HCT116 (cell line): ENCODE results near the gene INSIG2. TPM values are rescaled to one million over a fixed set of nuclear protein-coding genes. Genes with fewer than 3 reads are reported as not detected.

Experiments
- ATAC-seq: fragments of 200-7000 bp; cut with Tn5 transposase; 2 replicates; pipeline ENCODE4 v1.9.1; 2020; ENCODE audit warnings: mild to moderate bottlenecking, moderate library complexity
- BruUV-seq: library from RNA; stranded (reverse); fragments of 400-500 nt; replicated peaks from 2 replicates; lab custom pipeline; 2021; lab: Mats Ljungman, UMichigan
- CTCF ChIA-PET: fragments of 300-600 bp; sonication (Branson Sonifier 250); formaldehyde crosslinking; loops from one replicate; lab custom pipeline; 2021; ENCODE audit warnings: antibody characterized with exemption; lab: Charles Lee
- POLR2A ChIA-PET: fragments of 300-600, 350-600 bp; sonication (Branson Sonifier 250); formaldehyde crosslinking; loops from one replicate; lab custom pipeline; 2021; ENCODE audit warnings: antibody characterized with exemption; lab: Charles Lee
- RAD21 ChIA-PET, 2 experiments: fragments of 300-600 bp; sonication (Branson Sonifier 250); formaldehyde crosslinking; loops; one replicate each; lab custom pipeline; 2023; ENCODE audit warnings: low total read pairs in 2 of 2; ENCODE audit not compliant: uncharacterized antibody in 2 of 2, unreplicated experiment in 2 of 2, low non-redundant PET in 1 of 2; lab: Charles Lee
- DNase-seq: peaks from one replicate; pipeline ENCODE4 v3.0.0-alpha.2; 2010; ENCODE audit warnings: low read depth, low spot score
- H2AFZ ChIP-seq: fragments of 200-600 bp; shearing (Covaris generic), sonication (generic); 2 replicates; pipeline ENCODE4 v1.6.1; 2017; ENCODE audit warnings: low read depth, mixed run types, mixed read lengths, antibody characterized with exemption, low read length; ENCODE audit not compliant: poor library complexity, severe bottlenecking
- H3K27ac ChIP-seq: 2 replicates; pipeline ENCODE4 v1.5.1; 2012; ENCODE audit warnings: low read depth, low read length
- H3K27me3 ChIP-seq: fragments of 200-600 bp; sonication (generic); 2 replicates; pipeline ENCODE4 v1.6.1; 2016; ENCODE audit warnings: mixed run types, low read length, mixed read lengths; ENCODE audit not compliant: insufficient read depth
- H3K36me3 ChIP-seq, 2 experiments: fragments of 200-500 bp in 1 of 2; fragments of 200-600 bp in 1 of 2; sonication (Bioruptor generic) in 1 of 2; sonication (generic) in 1 of 2; 2 replicates each; pipeline versions ENCODE4 v1.5.1 to v1.6.1; 2014 to 2016; ENCODE audit warnings: low read length in 2 of 2, inconsistent platforms in 1 of 2, mixed read lengths in 1 of 2, mixed run types in 1 of 2; ENCODE audit not compliant: insufficient read depth in 2 of 2, control insufficient read depth in 1 of 2
- H3K4me1 ChIP-seq, 2 experiments: fragments of 200-600 bp in 1 of 2; sonication (generic) in 1 of 2; 2 replicates each; pipeline versions ENCODE4 v1.5.1 to v1.6.1; 2012 to 2017; ENCODE audit warnings: low read length in 2 of 2, inconsistent platforms in 1 of 2, mild to moderate bottlenecking in 1 of 2, mixed read lengths in 1 of 2, mixed run types in 1 of 2, moderate library complexity in 1 of 2; ENCODE audit not compliant: insufficient read depth in 2 of 2, control insufficient read depth in 1 of 2
- H3K4me2 ChIP-seq: fragments of 200-600 bp; sonication (generic); 2 replicates; pipeline ENCODE4 v1.6.1; 2017; ENCODE audit warnings: mixed run types, low read length, mixed read lengths
- H3K4me3 ChIP-seq, 2 experiments: fragments of 200-600 bp in 1 of 2; sonication (generic) in 1 of 2; replicated peaks in 1 of 2; 2 replicates each; pipeline ENCODE4 v1.5.1; 2011 to 2016; ENCODE audit warnings: low read length in 2 of 2, control low read depth in 1 of 2, low read depth in 1 of 2, mild to moderate bottlenecking in 1 of 2, mixed read lengths in 1 of 2, mixed run types in 1 of 2
- H3K79me2 ChIP-seq: fragments of 200-600 bp; sonication (generic); 2 replicates; pipeline ENCODE4 v1.6.1; 2017; ENCODE audit warnings: mild to moderate bottlenecking, mixed run types, low read length, moderate library complexity, mixed read lengths; ENCODE audit not compliant: insufficient read depth
- H3K9ac ChIP-seq: fragments of 200-600 bp; sonication (generic); 2 replicates; pipeline ENCODE4 v1.6.1; 2016; ENCODE audit warnings: low read length, mixed read lengths
- H3K9me2 ChIP-seq: fragments of 200-600 bp; sonication (generic), shearing (Covaris generic); 2 replicates; pipeline ENCODE4 v1.6.1; 2017; ENCODE audit warnings: mixed run types, mild to moderate bottlenecking, moderate library complexity; ENCODE audit not compliant: insufficient read depth
- H3K9me3 ChIP-seq, 2 experiments: fragments of 200-500 bp in 1 of 2; fragments of 200-600 bp in 1 of 2; sonication (Bioruptor generic) in 1 of 2; sonication (generic) in 1 of 2; 2 replicates each; pipeline ENCODE4 v1.6.1; 2014 to 2017; ENCODE audit warnings: low read length in 2 of 2, mixed read lengths in 2 of 2, inconsistent platforms in 1 of 2, low read depth in 1 of 2, mild to moderate bottlenecking in 1 of 2, mixed run types in 1 of 2, moderate library complexity in 1 of 2; ENCODE audit not compliant: control insufficient read depth in 1 of 2, insufficient read depth in 1 of 2
- H4K20me1 ChIP-seq: fragments of 200-600 bp; sonication (generic), shearing (Covaris generic); 2 replicates; pipeline ENCODE4 v1.6.1; 2017; ENCODE audit warnings: mixed run types, mild to moderate bottlenecking, moderate library complexity; ENCODE audit not compliant: insufficient read depth
- CEBPB ChIP-seq: IDR thresholded peaks from 2 replicates; pipeline ENCODE4 v1.6.1; 2012; ENCODE audit warnings: low read depth
- CTCF ChIP-seq, 3 experiments: fragments of 200-600 bp in 1 of 3; sonication (generic) in 1 of 3; IDR thresholded peaks in 2 of 3; conservative IDR thresholded peaks in 1 of 3; 2 replicates each; pipeline ENCODE4 v1.5.1; 2012 to 2017; ENCODE audit warnings: low read depth in 2 of 3, low read length in 2 of 3, antibody characterized with exemption in 1 of 3, borderline replicate concordance in 1 of 3, control low read depth in 1 of 3, mild to moderate bottlenecking in 1 of 3, mixed read lengths in 1 of 3, mixed run types in 1 of 3, moderate library complexity in 1 of 3; ENCODE audit not compliant: insufficient read depth in 1 of 3
- EGR1 ChIP-seq: IDR thresholded peaks from 2 replicates; pipeline ENCODE4 v1.6.1; 2012; ENCODE audit warnings: low read depth
- ELF1 ChIP-seq: IDR thresholded peaks from 2 replicates; pipeline ENCODE4 v1.6.1; 2012; ENCODE audit warnings: low read depth, borderline replicate concordance
- EZH2 ChIP-seq: fragments of 200-600 bp; sonication (generic); IDR thresholded peaks from 2 replicates; pipeline ENCODE4 v1.6.1; 2017; ENCODE audit warnings: antibody characterized with exemption, mixed run types
- EZH2phosphoT487 ChIP-seq: fragments of 200-600 bp; IDR thresholded peaks from 2 replicates; pipeline ENCODE4 v1.6.1; 2018; ENCODE audit warnings: antibody characterized with exemption, borderline replicate concordance
- FOSL1 ChIP-seq: IDR thresholded peaks from 2 replicates; pipeline ENCODE4 v1.6.1; 2012; ENCODE audit warnings: low read depth
- JUND ChIP-seq: IDR thresholded peaks from 2 replicates; pipeline ENCODE4 v1.6.1; 2012
- MAX ChIP-seq: IDR thresholded peaks from 2 replicates; pipeline ENCODE4 v1.6.1; 2012
- POLR2A ChIP-seq: IDR thresholded peaks from 2 replicates; pipeline ENCODE4 v1.7.0; 2011; ENCODE audit warnings: borderline replicate concordance; ENCODE audit not compliant: insufficient read depth, insufficient read length; ENCODE audit errors: extremely low read depth
- POLR2AphosphoS5 ChIP-seq: IDR thresholded peaks from 2 replicates; pipeline ENCODE4 v1.6.1; 2011; ENCODE audit warnings: mild to moderate bottlenecking, low read depth, low read length, moderate library complexity
- RAD21 ChIP-seq: IDR thresholded peaks from 2 replicates; pipeline ENCODE4 v1.6.1; 2012; ENCODE audit warnings: low read depth, mild to moderate bottlenecking
- REST ChIP-seq: IDR thresholded peaks from 2 replicates; pipeline ENCODE4 v1.6.1; 2012; ENCODE audit warnings: low read depth
- SIN3A ChIP-seq: IDR thresholded peaks from 2 replicates; pipeline ENCODE4 v1.6.1; 2012; ENCODE audit warnings: low read depth
- SRF ChIP-seq: IDR thresholded peaks from 2 replicates; pipeline ENCODE4 v1.6.1; 2012; ENCODE audit warnings: low read depth
- TCF7L2 ChIP-seq: IDR thresholded peaks from 2 replicates; pipeline ENCODE4 v1.7.0; 2011; ENCODE audit warnings: borderline replicate concordance, inconsistent platforms; ENCODE audit not compliant: insufficient read depth, insufficient read length; ENCODE audit errors: extremely low read depth
- YY1 ChIP-seq: IDR thresholded peaks from 2 replicates; pipeline ENCODE4 v1.6.1; 2011; ENCODE audit warnings: low read length, low read depth, moderate library complexity, mild to moderate bottlenecking; ENCODE audit not compliant: insufficient replicate concordance; ENCODE audit errors: extremely low read depth
- ZBTB33 ChIP-seq: IDR thresholded peaks from 2 replicates; pipeline ENCODE4 v1.6.1; 2011; ENCODE audit warnings: mild to moderate bottlenecking, low read length, moderate library complexity; ENCODE audit not compliant: insufficient replicate concordance; ENCODE audit errors: extremely low read depth
- ZFX ChIP-seq: fragments of 450-650 bp; IDR thresholded peaks from 2 replicates; pipeline ENCODE4 v1.6.1; 2017
- intact Hi-C: fragments of 100-400 bp; cut with micrococcal nuclease; formaldehyde crosslinking; loops from 2 replicates; pipeline ENCODE4 v1.10.0; 2022
- total RNA-seq: library from RNA; stranded (reverse); gene quantifications from one replicate; pipeline ENCODE4 v1.2.1, GENCODE V29; 2021; ENCODE audit not compliant: unreplicated experiment

The INSIG2 gene
- total RNA-seq, 1 experiment from 2014 or later = 21.8 TPM

GRCh38 chr2:118105497-118105896 lies 17.2 kb downstream of the INSIG2 start:
- Histone ChIP-seq H3K27ac (no peak overlapping the region), H3K4me1 (peaks cover 0 to 19% of the 10 kb centered on the region in 2 experiments; a peak in 2 of 4 replicates), H3K36me3 (peaks cover 3 to 9% of the 10 kb centered on the region in 2 experiments; a peak in 2 of 4 replicates), H3K27me3 (no peaks in the 10 kb centered on the region), H3K9me2 (no peaks in the 10 kb centered on the region), H3K79me2 (0 out of 2 replicates have a peak, but pooled peaks cover 4% of the 10 kb centered on the region), H3K9me3 (no peaks in the 10 kb centered on the region), H2AFZ (no peak overlapping the region), H3K4me2 (no peak overlapping the region), H3K9ac (no peak overlapping the region), H3K4me3 (no peak overlapping the region), H4K20me1 (no peaks in the 10 kb centered on the region)
- CTCF ChIA-PET = interaction anchor here (1.2 kb wide), 1 partner anchor 59 kb away, joined by 3 read pairs; no protein-coding TSS in a partner anchor
- ATAC-seq = no peak
- RAD21 ChIA-PET = no interaction called here
- intact Hi-C loops = no loop called here
- no peak for DNase-seq
- BruUV-seq = no TSS peak
- no peak for TF ChIP-seq EGR1
- TF ChIP-seq SRF = no peak
- no peak for TF ChIP-seq EZH2
- TF ChIP-seq ELF1 = no peak
- no peak for TF ChIP-seq RAD21
- TF ChIP-seq CTCF (IDR thresholded peaks at IDR 0.05 in 2 of 3, conservative IDR thresholded peaks at IDR 0.05 in 1 of 3; ENCODE audit: borderline replicate concordance in 1 of 3, insufficient read depth in 1 of 3, low read depth in 2 of 3, low read length in 2 of 3) = no peak
- TF ChIP-seq REST = no peak
- TF ChIP-seq FOSL1 = no peak
- TF ChIP-seq JUND = no peak
- TF ChIP-seq ZFX = no peak
- no peak for TF ChIP-seq SIN3A
- TF ChIP-seq TCF7L2 = no peak
- no peak for TF ChIP-seq MAX
- TF ChIP-seq POLR2AphosphoS5 = no peak
- TF ChIP-seq EZH2phosphoT487 = no peak
- TF ChIP-seq ZBTB33 = no peak
- TF ChIP-seq POLR2A = no peak
- no peak for TF ChIP-seq CEBPB
- TF ChIP-seq YY1 = no peak
- POLR2A ChIA-PET = interaction anchor here (0.9 kb wide), 1 partner anchor 9 kb away, joined by 3 read pairs; no protein-coding TSS in a partner anchor
